K562 (cell line): ENCODE data around the gene NDUFB1. TPM values are rescaled to one million over a fixed set of nuclear protein-coding genes. Genes with fewer than 3 reads are reported as not detected.

ENCODE experiments used
- CREM ChIP-seq: IDR thresholded peaks from 2 replicates; pipeline ENCODE4 v1.6.1; 2014; ENCODE audit warnings: antibody characterized with exemption, low read depth
- FOXK2 ChIP-seq, 2 experiments: fragments of 450-650 bp; IDR thresholded peaks in 1 of 2; conservative IDR thresholded peaks in 1 of 2; 2 replicates each; pipeline ENCODE4 v1.6.1; 2016; ENCODE audit warnings: low read depth in 2 of 2, mild to moderate bottlenecking in 1 of 2
- FOXM1 ChIP-seq, 2 experiments: fragments of 450-650 bp in 1 of 2; sonication (generic) in 1 of 2; formaldehyde crosslinking in 1 of 2; IDR thresholded peaks; 2 replicates each; pipeline versions ENCODE4 v1.6.1 to v1.9.0; 2017 to 2022; ENCODE audit warnings: low read depth in 2 of 2, mild to moderate bottlenecking in 2 of 2, missing genetic modification reagents in 1 of 2, moderate library complexity in 1 of 2
- HDAC1 ChIP-seq, 2 experiments: fragments of 450-650 bp; IDR thresholded peaks; 2 replicates each; pipeline ENCODE4 v1.6.1; 2016 to 2017; ENCODE audit warnings: inconsistent platforms in 1 of 2, mild to moderate bottlenecking in 1 of 2, moderate library complexity in 1 of 2
- KLF1 ChIP-seq: fragments of 450-650 bp; IDR thresholded peaks from 2 replicates; pipeline ENCODE4 v1.6.1; 2016; ENCODE audit warnings: missing genetic modification characterization, missing compliant biosample characterization
- PBX2 ChIP-seq, 2 experiments: IDR thresholded peaks in 1 of 2; conservative IDR thresholded peaks in 1 of 2; 2 replicates each; pipeline ENCODE4 v1.6.1; 2016; ENCODE audit warnings: low read depth in 2 of 2, mild to moderate bottlenecking in 1 of 2, missing compliant biosample characterization in 1 of 2, missing genetic modification characterization in 1 of 2, moderate library complexity in 1 of 2
- PRDM10 ChIP-seq: fragments of 450-650 bp; IDR thresholded peaks from 2 replicates; pipeline ENCODE4 v1.6.1; 2018; ENCODE audit not compliant: partially characterized antibody
- SAP30 ChIP-seq: fragments of 200-600 bp; sonication (generic); IDR thresholded peaks from 2 replicates; pipeline ENCODE4 v1.6.1; 2012; ENCODE audit warnings: borderline replicate concordance, low read depth, mild to moderate bottlenecking, moderate library complexity, low read length, control low read depth, inconsistent platforms; ENCODE audit not compliant: insufficient read depth, poor library complexity, severe bottlenecking
- STAG1 ChIP-seq: sonication (generic); formaldehyde crosslinking; IDR thresholded peaks from 2 replicates; pipeline ENCODE4 v1.5.0; 2020; ENCODE audit warnings: missing genetic modification reagents, borderline replicate concordance
- TFE3 ChIP-seq: fragments of 450-650 bp; formaldehyde crosslinking; IDR thresholded peaks from 2 replicates; pipeline ENCODE4 v1.4.0; 2020; ENCODE audit warnings: mild to moderate bottlenecking, mixed read lengths
- THRA ChIP-seq: fragments of 450-650 bp; IDR thresholded peaks from 2 replicates; pipeline ENCODE4 v1.6.1; 2017; ENCODE audit warnings: mild to moderate bottlenecking, moderate library complexity
- VEZF1 ChIP-seq: fragments of 200-800 bp; sonication (Bioruptor generic); IDR thresholded peaks from 2 replicates; pipeline ENCODE4 v1.6.1; 2017; ENCODE audit warnings: missing genetic modification characterization, missing compliant biosample characterization
- XRCC3 ChIP-seq: fragments of 450-650 bp; IDR thresholded peaks from 2 replicates; pipeline ENCODE4 v1.6.1; 2017; ENCODE audit warnings: mild to moderate bottlenecking, moderate library complexity
- polyA plus RNA-seq, 8 experiments: library from polyadenylated mRNA; depleted of rRNA in 4 of 8; stranded (reverse) in 5 of 8; unstranded in 3 of 8; fragments of >200 nt; fragmentation: Nextera tagmentation in 2 of 8; fragmentation: Illumina TruSeq in 1 of 8; extraction: Ambion mirVana in 2 of 8; extraction: Trizol in 1 of 8; gene quantifications; 2 replicates each; pipeline versions ENCODE4 v1.2.1 to v1.2.3, GENCODE V29; 2011 to 2014; ENCODE audit warnings: inconsistent platforms in 1 of 8, missing spikeins in 1 of 8
- total RNA-seq, 7 experiments: library from RNA; depleted of rRNA in 6 of 7; stranded (reverse); fragments of >200 nt in 6 of 7; fragmentation: Illumina TruSeq in 2 of 7; extraction: Trizol in 2 of 7; gene quantifications; 2 replicates each; pipeline versions ENCODE4 v1.2.1 to v1.2.3, GENCODE V29; 2011 to 2021; ENCODE audit warnings: low replicate concordance in 1 of 7

Gene NDUFB1
- total and polyA plus RNA-seq, 9 of the 15 experiments (the other 6 are each of a cell fraction or from before 2014, with no cell fraction given) = 102 to 767 (median 325) TPM

- TF ChIP-seq TFE3 (CRISPR knock-in tag) = peak; percentile 91
- peak; percentile 97 for TF ChIP-seq VEZF1 (CRISPR knock-in tag)
- no peak for TF ChIP-seq STAG1
- peak; percentile 79 for TF ChIP-seq CREM
- TF ChIP-seq FOXM1 (IDR thresholded peaks at IDR 0.05; ENCODE audit: low read depth) = 0 out of 2 replicates have a peak, but pooled peaks have one; percentile 14
- TF ChIP-seq FOXM1 (CRISPR knock-in tag; IDR thresholded peaks at IDR 0.05; ENCODE audit: low read depth) = no peak
- TF ChIP-seq THRA = peak; percentile 73
- TF ChIP-seq PBX2 (CRISPR knock-in tag; IDR thresholded peaks at IDR 0.05; ENCODE audit: low read depth) = no peak
- TF ChIP-seq PBX2 (tag; conservative IDR thresholded peaks at IDR 0.05; ENCODE audit: low read depth) = no peak
- TF ChIP-seq XRCC3 = no peak
- TF ChIP-seq PRDM10 = peak; percentile 65
- peak in 1 of 2 experiments; percentile 79; a peak in 1 of 4 replicates for TF ChIP-seq HDAC1 (IDR thresholded peaks at IDR 0.05)
- TF ChIP-seq KLF1 (tag) = peak; percentile 75; the same call in 1 of the 2 replicates
- TF ChIP-seq FOXK2 (conservative IDR thresholded peaks at IDR 0.05 in 1 of 2, IDR thresholded peaks at IDR 0.05 in 1 of 2; ENCODE audit: low read depth in 2 of 2) = peak; percentile 10 to 65; a peak in 3 of 4 replicates
- TF ChIP-seq SAP30 = peak; percentile 36
Observed at GRCh38 chr14:92106143-92106926, 15.2 kb downstream of the NDUFB1 start, which contains the start of gene ATXN3 (continued).
